Thyroid gland (tissue), 4 donors: ENCODE results near the gene PCDHGC5. TPM values are rescaled to one million over a fixed set of nuclear protein-coding genes. Genes with fewer than 3 reads are reported as not detected.

ENCODE experiments used
- DNase-seq, 2 donors: peaks; one replicate each; pipeline ENCODE4 v3.0.0-alpha.2; 2019
- H3K27ac ChIP-seq, 3 donors: fragments of 200-600 bp; sonication (generic); 1 replicate in 2 of 3; 2 replicates in 1 of 3; pipeline ENCODE4 v1.5.1; 2016 to 2019; ENCODE audit warnings: mild to moderate bottlenecking in 1 of 3, moderate library complexity in 1 of 3
- H3K27me3 ChIP-seq: fragments of 200-600 bp; sonication (generic); one replicate; pipeline ENCODE4 v1.5.1; 2019
- H3K36me3 ChIP-seq, 2 donors: fragments of 200-600 bp; sonication (generic); one replicate each; pipeline ENCODE4 v1.5.1; 2016 to 2019
- H3K4me1 ChIP-seq, 2 donors: fragments of 200-600 bp; sonication (generic); one replicate each; pipeline ENCODE4 v1.5.1; 2017 to 2019
- H3K4me3 ChIP-seq, 3 donors: fragments of 200-600 bp; sonication (generic); replicated peaks in 1 of 3; 1 replicate in 2 of 3; 2 replicates in 1 of 3; pipeline ENCODE4 v1.5.1; 2016; ENCODE audit warnings: mild to moderate bottlenecking in 1 of 3
- H3K9me3 ChIP-seq: fragments of 200-600 bp; sonication (generic); one replicate; pipeline ENCODE4 v1.5.1; 2017
- CTCF ChIP-seq, 6 experiments: fragments of 200-600 bp in 3 of 6; fragments of 450-650 bp in 3 of 6; sonication (generic) in 3 of 6; IDR thresholded peaks; one replicate each; pipeline ENCODE4 v1.5.1; 2016 to 2019; ENCODE audit warnings: antibody characterized with exemption in 6 of 6, mild to moderate bottlenecking in 2 of 6, inconsistent platforms in 1 of 6, moderate library complexity in 1 of 6
- POLR2A ChIP-seq, 2 donors: fragments of 450-650 bp; IDR thresholded peaks; one replicate each; pipeline ENCODE4 v1.6.1; 2017; ENCODE audit warnings: antibody characterized with exemption in 2 of 2, mild to moderate bottlenecking in 2 of 2, moderate library complexity in 1 of 2
- WGBS, 2 donors: methylation state at CpG; one replicate each; pipeline ENCODE4 v1.1.5; 2017; 5-methylcytosine and 5-hydroxymethylcytosine counted together
- intact Hi-C: fragments of 100-400 bp; cut with DNase I; formaldehyde crosslinking; loops from one replicate; pipeline ENCODE4 v1.15.1; 2023
- total RNA-seq, 4 donors: library from RNA; depleted of rRNA; stranded (reverse); fragments of >200 nt; gene quantifications; one replicate each; pipeline ENCODE4 v1.2.3, GENCODE V29; 2016

Gene PCDHGC5
- total RNA-seq, 4 donors from 2014 or later, result 1.8 to 3.4 (median 2.1) TPM

GRCh38 chr5:141512390-141512910, 23.6 kb downstream of the PCDHGC5 start:
- H3K4me3 ChIP-seq, result peak overlapping the region in 2 of 3 donors; percentile 36 to 47
- no peaks in the 10 kb centered on the region for H3K9me3 ChIP-seq
- H3K27ac ChIP-seq, result peak overlapping the region; percentile 28 to 91 (median 70)
- WGBS, 2 donors, result 7 to 9% methylated on average over 24 to 26 of the region's 28 CpGs
- peaks cover 27 to 58% of the 10 kb centered on the region in 2 donors for H3K4me1 ChIP-seq
- H3K27me3 ChIP-seq, result no peaks in the 10 kb centered on the region
- no peak for TF ChIP-seq POLR2A (IDR thresholded peaks at IDR 0.05)
- peak; percentile 65 to 94 (median 80) for TF ChIP-seq CTCF (IDR thresholded peaks at IDR 0.05)
- peaks cover 9 to 13% of the 10 kb centered on the region in 2 donors for H3K36me3 ChIP-seq
- DNase-seq, result peak; percentile 86 to 92
- intact Hi-C loops, result no loop called here

GRCh38 chr5:141512911-141513626, 24.2 kb downstream of the PCDHGC5 start:
- Histone ChIP-seq H3K4me1 (peaks cover 27 to 51% of the 10 kb centered on the region in 2 donors), H3K27me3 (no peaks in the 10 kb centered on the region), H3K9me3 (no peaks in the 10 kb centered on the region), H3K4me3 (peak overlapping the region in 2 of 3 donors; percentile 36 to 47), H3K27ac (peak overlapping the region in 2 of 3 donors; percentile 70 to 91), H3K36me3 (peaks cover 9 to 13% of the 10 kb centered on the region in 2 donors)
- TF ChIP-seq CTCF (IDR thresholded peaks at IDR 0.05) (no peak), POLR2A (IDR thresholded peaks at IDR 0.05) (no peak)
- intact Hi-C loops, result no loop called here
- WGBS, 2 donors, result 2 to 4% methylated on average over 20 to 38 of the region's 43 CpGs
- peak; percentile 36 to 55 for DNase-seq

GRCh38 chr5:141513627-141514329, 24.9 kb downstream of the PCDHGC5 start:
- Histone ChIP-seq H3K4me3 (peak overlapping the region in 2 of 3 donors; percentile 36 to 47), H3K9me3 (no peaks in the 10 kb centered on the region), H3K27ac (peak overlapping the region; percentile 49 to 91 (median 70)), H3K4me1 (peaks cover 22 to 44% of the 10 kb centered on the region in 2 donors), H3K27me3 (no peaks in the 10 kb centered on the region), H3K36me3 (peaks cover 9 to 13% of the 10 kb centered on the region in 2 donors)
- WGBS, 2 donors, result 13 to 23% methylated on average over 23 to 29 of the region's 29 CpGs
- intact Hi-C loops, result no loop called here
- DNase-seq, result peak; percentile 72 to 77
- TF ChIP-seq CTCF (IDR thresholded peaks at IDR 0.05) (no peak), POLR2A (IDR thresholded peaks at IDR 0.05) (peak in 1 of 2 donors; percentile 41)

- H3K27ac ChIP-seq, result peak overlapping the region; percentile 49 to 91 (median 70)
- TF ChIP-seq POLR2A (IDR thresholded peaks at IDR 0.05), result no peak
- TF ChIP-seq CTCF (IDR thresholded peaks at IDR 0.05), result no peak
- 58 to 64% methylated on average over 4 to 6 of the region's 6 CpGs for WGBS, 2 donors
- H3K27me3 ChIP-seq, result no peaks in the 10 kb centered on the region
- no peaks in the 10 kb centered on the region for H3K9me3 ChIP-seq
- intact Hi-C loops, result loop anchor here (5.0 kb wide), 1 partner anchor 37 kb away; the partner anchor contains the start of gene PCDHGC3
- DNase-seq, result peak; percentile 21 to 24
- H3K4me1 ChIP-seq, result peaks cover 14 to 37% of the 10 kb centered on the region in 2 donors
- peak overlapping the region in 1 of 3 donors; percentile 47 for H3K4me3 ChIP-seq
- peaks cover 9 to 13% of the 10 kb centered on the region in 2 donors for H3K36me3 ChIP-seq
These were observed 25.7 kb downstream of the PCDHGC5 start for GRCh38 chr5:141514330-141515133.
